ENCODE measurements around the gene PPP4R1. TPM values are rescaled to one million over a fixed set of nuclear protein-coding genes. Genes with fewer than 3 reads are reported as not detected.
A peak's percentile ranks its signal among the peaks of the same experiment; 100 is the strongest.

The PPP4R1 gene
- total RNA-seq, 1 experiment from 2014 or later: 71.1 TPM

- peaks cover 19% of the 10 kb centered on the region for H3K36me3 Mint-ChIP-seq
- peaks cover 23% of the 10 kb centered on the region for H3K4me1 Mint-ChIP-seq
- peak; percentile 65 for DNase-seq (ENCODE audit: low spot score)
- no peak overlapping the region for H3K27ac Mint-ChIP-seq
- peak overlapping the region; percentile 10; the same call in 1 of the 2 replicates for H3K4me3 Mint-ChIP-seq
- 0 out of 2 replicates have a peak, but pooled peaks cover under 1% of the 10 kb centered on the region for H3K9me3 Mint-ChIP-seq
- peak; percentile 76 for TF ChIP-seq CTCF (IDR thresholded peaks at IDR 0.05)
- no peak for TF ChIP-seq ZNF121 (CRISPR knock-in tag; IDR thresholded peaks at IDR 0.05)
- CTCF ChIA-PET: interaction anchor here (0.5 to 2.6 kb wide), 24 partner anchors 10 to 381 kb away, joined by 3 to 33 read pairs (median 5); no protein-coding TSS in a partner anchor
- POLR2A ChIA-PET: no interaction called here
- H3K27me3 Mint-ChIP-seq (ENCODE audit: low read depth): no peaks in the 10 kb centered on the region
- ATAC-seq: peak; percentile 75
These were observed 38.8 kb downstream of the PPP4R1 start for GRCh38 chr18:9575558-9575957.

DNA sequence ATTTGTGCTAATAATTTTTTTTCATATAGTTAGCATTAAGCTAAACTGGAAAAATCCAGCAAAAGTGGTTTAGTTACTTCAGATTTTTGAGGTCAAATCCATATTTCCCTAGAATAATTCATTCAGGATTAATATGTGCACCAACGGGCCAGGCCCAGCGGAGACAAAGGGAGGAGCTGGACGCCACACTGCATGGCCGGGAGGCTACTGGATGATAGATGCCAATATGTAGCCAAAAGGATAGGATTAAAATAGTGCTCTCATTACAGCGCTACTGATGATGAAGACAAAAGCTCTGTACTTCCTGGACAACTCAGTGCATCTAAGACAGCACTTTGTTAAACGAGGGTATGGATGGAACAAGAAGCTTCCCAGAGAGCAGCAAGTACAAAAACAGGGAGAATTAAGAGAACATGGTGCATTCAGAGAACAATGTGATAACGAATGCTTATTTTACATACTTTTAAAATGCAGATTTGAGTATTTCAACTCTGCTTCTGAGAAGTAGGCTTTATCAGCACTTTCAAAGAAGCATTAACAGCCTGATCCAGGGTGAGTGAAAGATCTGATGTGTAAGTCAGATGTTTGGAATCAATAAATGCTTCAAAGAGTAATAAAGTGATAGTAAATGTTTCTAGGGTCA is 39.8 kb downstream of the PPP4R1 start:
- CTCF ChIA-PET: interaction anchor here (0.8 to 2.6 kb wide), 15 partner anchors 9 to 376 kb away, joined by 3 to 33 read pairs (median 6); no protein-coding TSS in a partner anchor
- peaks cover 18% of the 10 kb centered on the region for H3K36me3 Mint-ChIP-seq
- no peaks in the 10 kb centered on the region for H3K9me3 Mint-ChIP-seq
- TF ChIP-seq, protein P1, sequence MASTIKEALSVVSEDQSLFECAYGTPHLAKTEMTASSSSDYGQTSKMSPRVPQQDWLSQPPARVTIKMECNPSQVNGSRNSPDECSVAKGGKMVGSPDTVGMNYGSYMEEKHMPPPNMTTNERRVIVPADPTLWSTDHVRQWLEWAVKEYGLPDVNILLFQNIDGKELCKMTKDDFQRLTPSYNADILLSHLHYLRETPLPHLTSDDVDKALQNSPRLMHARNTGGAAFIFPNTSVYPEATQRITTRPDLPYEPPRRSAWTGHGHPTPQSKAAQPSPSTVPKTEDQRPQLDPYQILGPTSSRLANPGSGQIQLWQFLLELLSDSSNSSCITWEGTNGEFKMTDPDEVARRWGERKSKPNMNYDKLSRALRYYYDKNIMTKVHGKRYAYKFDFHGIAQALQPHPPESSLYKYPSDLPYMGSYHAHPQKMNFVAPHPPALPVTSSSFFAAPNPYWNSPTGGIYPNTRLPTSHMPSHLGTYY (CRISPR knock-in tag; IDR thresholded peaks at IDR 0.05): no peak
- TF ChIP-seq ZNF219 (CRISPR knock-in tag; IDR thresholded peaks at IDR 0.05; ENCODE audit: borderline replicate concordance) (no peak), JAZF1 (CRISPR knock-in tag; IDR thresholded peaks at IDR 0.05) (no peak), EMX1 (CRISPR knock-in tag; IDR thresholded peaks at IDR 0.05) (no peak), ZMAT4 (CRISPR knock-in tag; IDR thresholded peaks at IDR 0.05) (no peak), GABPB1 (CRISPR knock-in tag; IDR thresholded peaks at IDR 0.05) (no peak), CREM (CRISPR knock-in tag; IDR thresholded peaks at IDR 0.05) (no peak), ZNF317 (CRISPR knock-in tag; IDR thresholded peaks at IDR 0.05; ENCODE audit: borderline replicate concordance, low read depth) (no peak), ZNF121 (CRISPR knock-in tag; IDR thresholded peaks at IDR 0.05) (no peak), CBFB (CRISPR knock-in tag; IDR thresholded peaks at IDR 0.05; ENCODE audit: low read depth) (no peak), NFE2L1 (CRISPR knock-in tag; IDR thresholded peaks at IDR 0.05) (no peak), ZNF425 (CRISPR knock-in tag; conservative IDR thresholded peaks at IDR 0.05) (no peak), E2F5 (CRISPR knock-in tag; IDR thresholded peaks at IDR 0.05) (no peak)
- TF ChIP-seq, protein P2, sequence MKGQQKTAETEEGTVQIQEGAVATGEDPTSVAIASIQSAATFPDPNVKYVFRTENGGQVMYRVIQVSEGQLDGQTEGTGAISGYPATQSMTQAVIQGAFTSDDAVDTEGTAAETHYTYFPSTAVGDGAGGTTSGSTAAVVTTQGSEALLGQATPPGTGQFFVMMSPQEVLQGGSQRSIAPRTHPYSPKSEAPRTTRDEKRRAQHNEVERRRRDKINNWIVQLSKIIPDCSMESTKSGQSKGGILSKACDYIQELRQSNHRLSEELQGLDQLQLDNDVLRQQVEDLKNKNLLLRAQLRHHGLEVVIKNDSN (CRISPR knock-in tag; IDR thresholded peaks at IDR 0.05): no peak
- TF ChIP-seq, protein P3, sequence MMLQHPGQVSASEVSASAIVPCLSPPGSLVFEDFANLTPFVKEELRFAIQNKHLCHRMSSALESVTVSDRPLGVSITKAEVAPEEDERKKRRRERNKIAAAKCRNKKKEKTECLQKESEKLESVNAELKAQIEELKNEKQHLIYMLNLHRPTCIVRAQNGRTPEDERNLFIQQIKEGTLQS (CRISPR knock-in tag; conservative IDR thresholded peaks at IDR 0.05): no peak
- TF ChIP-seq, protein P4, sequence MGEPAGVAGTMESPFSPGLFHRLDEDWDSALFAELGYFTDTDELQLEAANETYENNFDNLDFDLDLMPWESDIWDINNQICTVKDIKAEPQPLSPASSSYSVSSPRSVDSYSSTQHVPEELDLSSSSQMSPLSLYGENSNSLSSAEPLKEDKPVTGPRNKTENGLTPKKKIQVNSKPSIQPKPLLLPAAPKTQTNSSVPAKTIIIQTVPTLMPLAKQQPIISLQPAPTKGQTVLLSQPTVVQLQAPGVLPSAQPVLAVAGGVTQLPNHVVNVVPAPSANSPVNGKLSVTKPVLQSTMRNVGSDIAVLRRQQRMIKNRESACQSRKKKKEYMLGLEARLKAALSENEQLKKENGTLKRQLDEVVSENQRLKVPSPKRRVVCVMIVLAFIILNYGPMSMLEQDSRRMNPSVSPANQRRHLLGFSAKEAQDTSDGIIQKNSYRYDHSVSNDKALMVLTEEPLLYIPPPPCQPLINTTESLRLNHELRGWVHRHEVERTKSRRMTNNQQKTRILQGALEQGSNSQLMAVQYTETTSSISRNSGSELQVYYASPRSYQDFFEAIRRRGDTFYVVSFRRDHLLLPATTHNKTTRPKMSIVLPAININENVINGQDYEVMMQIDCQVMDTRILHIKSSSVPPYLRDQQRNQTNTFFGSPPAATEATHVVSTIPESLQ (CRISPR knock-in tag; IDR thresholded peaks at IDR 0.05): no peak
- TF ChIP-seq, protein P5, sequence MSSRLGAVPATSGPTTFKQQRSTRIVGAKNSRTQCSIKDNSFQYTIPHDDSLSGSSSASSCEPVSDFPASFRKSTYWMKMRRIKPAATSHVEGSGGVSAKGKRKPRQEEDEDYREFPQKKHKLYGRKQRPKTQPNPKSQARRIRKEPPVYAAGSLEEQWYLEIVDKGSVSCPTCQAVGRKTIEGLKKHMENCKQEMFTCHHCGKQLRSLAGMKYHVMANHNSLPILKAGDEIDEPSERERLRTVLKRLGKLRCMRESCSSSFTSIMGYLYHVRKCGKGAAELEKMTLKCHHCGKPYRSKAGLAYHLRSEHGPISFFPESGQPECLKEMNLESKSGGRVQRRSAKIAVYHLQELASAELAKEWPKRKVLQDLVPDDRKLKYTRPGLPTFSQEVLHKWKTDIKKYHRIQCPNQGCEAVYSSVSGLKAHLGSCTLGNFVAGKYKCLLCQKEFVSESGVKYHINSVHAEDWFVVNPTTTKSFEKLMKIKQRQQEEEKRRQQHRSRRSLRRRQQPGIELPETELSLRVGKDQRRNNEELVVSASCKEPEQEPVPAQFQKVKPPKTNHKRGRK (CRISPR knock-in tag; IDR thresholded peaks at IDR 0.05; ENCODE audit: borderline replicate concordance): no peak
- H3K27me3 Mint-ChIP-seq (ENCODE audit: low read depth): no peaks in the 10 kb centered on the region
- H3K4me3 Mint-ChIP-seq: peak overlapping the region; percentile 29
- DNase-seq (ENCODE audit: low spot score): no peak
- ATAC-seq: peak; percentile 64; the same call in 1 of the 2 replicates
- H3K4me1 Mint-ChIP-seq: peaks cover 23% of the 10 kb centered on the region
- peak overlapping the region; percentile 84 for H3K27ac Mint-ChIP-seq
- POLR2A ChIA-PET: no interaction called here
